HCT116 (cell line): ENCODE results near the gene S100A10. TPM values are rescaled to one million over a fixed set of nuclear protein-coding genes. Genes with fewer than 3 reads are reported as not detected.

Source experiments
- ATAC-seq: fragments of 200-7000 bp; cut with Tn5 transposase; 2 replicates; pipeline ENCODE4 v1.9.1; 2020; ENCODE audit warnings: mild to moderate bottlenecking, moderate library complexity
- BruUV-seq: library from RNA; stranded (reverse); fragments of 400-500 nt; replicated peaks from 2 replicates; lab custom pipeline; 2021; lab: Mats Ljungman, UMichigan
- CTCF ChIA-PET: fragments of 300-600 bp; sonication (Branson Sonifier 250); formaldehyde crosslinking; loops from one replicate; lab custom pipeline; 2021; ENCODE audit warnings: antibody characterized with exemption; lab: Charles Lee
- POLR2A ChIA-PET: fragments of 300-600, 350-600 bp; sonication (Branson Sonifier 250); formaldehyde crosslinking; loops from one replicate; lab custom pipeline; 2021; ENCODE audit warnings: antibody characterized with exemption; lab: Charles Lee
- RAD21 ChIA-PET, 2 experiments: fragments of 300-600 bp; sonication (Branson Sonifier 250); formaldehyde crosslinking; loops; one replicate each; lab custom pipeline; 2023; ENCODE audit warnings: low total read pairs in 2 of 2; ENCODE audit not compliant: uncharacterized antibody in 2 of 2, unreplicated experiment in 2 of 2, low non-redundant PET in 1 of 2; lab: Charles Lee
- DNase-seq: peaks from one replicate; pipeline ENCODE4 v3.0.0-alpha.2; 2010; ENCODE audit warnings: low read depth, low spot score
- H2AFZ ChIP-seq: fragments of 200-600 bp; shearing (Covaris generic), sonication (generic); 2 replicates; pipeline ENCODE4 v1.6.1; 2017; ENCODE audit warnings: low read depth, mixed run types, mixed read lengths, antibody characterized with exemption, low read length; ENCODE audit not compliant: poor library complexity, severe bottlenecking
- H3K27ac ChIP-seq: 2 replicates; pipeline ENCODE4 v1.5.1; 2012; ENCODE audit warnings: low read depth, low read length
- H3K27me3 ChIP-seq: fragments of 200-600 bp; sonication (generic); 2 replicates; pipeline ENCODE4 v1.6.1; 2016; ENCODE audit warnings: mixed run types, low read length, mixed read lengths; ENCODE audit not compliant: insufficient read depth
- H3K36me3 ChIP-seq, 2 experiments: fragments of 200-500 bp in 1 of 2; fragments of 200-600 bp in 1 of 2; sonication (Bioruptor generic) in 1 of 2; sonication (generic) in 1 of 2; 2 replicates each; pipeline versions ENCODE4 v1.5.1 to v1.6.1; 2014 to 2016; ENCODE audit warnings: low read length in 2 of 2, inconsistent platforms in 1 of 2, mixed read lengths in 1 of 2, mixed run types in 1 of 2; ENCODE audit not compliant: insufficient read depth in 2 of 2, control insufficient read depth in 1 of 2
- H3K4me1 ChIP-seq, 2 experiments: fragments of 200-600 bp in 1 of 2; sonication (generic) in 1 of 2; 2 replicates each; pipeline versions ENCODE4 v1.5.1 to v1.6.1; 2012 to 2017; ENCODE audit warnings: low read length in 2 of 2, inconsistent platforms in 1 of 2, mild to moderate bottlenecking in 1 of 2, mixed read lengths in 1 of 2, mixed run types in 1 of 2, moderate library complexity in 1 of 2; ENCODE audit not compliant: insufficient read depth in 2 of 2, control insufficient read depth in 1 of 2
- H3K4me2 ChIP-seq: fragments of 200-600 bp; sonication (generic); 2 replicates; pipeline ENCODE4 v1.6.1; 2017; ENCODE audit warnings: mixed run types, low read length, mixed read lengths
- H3K4me3 ChIP-seq, 2 experiments: fragments of 200-600 bp in 1 of 2; sonication (generic) in 1 of 2; replicated peaks in 1 of 2; 2 replicates each; pipeline ENCODE4 v1.5.1; 2011 to 2016; ENCODE audit warnings: low read length in 2 of 2, control low read depth in 1 of 2, low read depth in 1 of 2, mild to moderate bottlenecking in 1 of 2, mixed read lengths in 1 of 2, mixed run types in 1 of 2
- H3K79me2 ChIP-seq: fragments of 200-600 bp; sonication (generic); 2 replicates; pipeline ENCODE4 v1.6.1; 2017; ENCODE audit warnings: mild to moderate bottlenecking, mixed run types, low read length, moderate library complexity, mixed read lengths; ENCODE audit not compliant: insufficient read depth
- H3K9ac ChIP-seq: fragments of 200-600 bp; sonication (generic); 2 replicates; pipeline ENCODE4 v1.6.1; 2016; ENCODE audit warnings: low read length, mixed read lengths
- H3K9me2 ChIP-seq: fragments of 200-600 bp; sonication (generic), shearing (Covaris generic); 2 replicates; pipeline ENCODE4 v1.6.1; 2017; ENCODE audit warnings: mixed run types, mild to moderate bottlenecking, moderate library complexity; ENCODE audit not compliant: insufficient read depth
- H3K9me3 ChIP-seq, 2 experiments: fragments of 200-500 bp in 1 of 2; fragments of 200-600 bp in 1 of 2; sonication (Bioruptor generic) in 1 of 2; sonication (generic) in 1 of 2; 2 replicates each; pipeline ENCODE4 v1.6.1; 2014 to 2017; ENCODE audit warnings: low read length in 2 of 2, mixed read lengths in 2 of 2, inconsistent platforms in 1 of 2, low read depth in 1 of 2, mild to moderate bottlenecking in 1 of 2, mixed run types in 1 of 2, moderate library complexity in 1 of 2; ENCODE audit not compliant: control insufficient read depth in 1 of 2, insufficient read depth in 1 of 2
- H4K20me1 ChIP-seq: fragments of 200-600 bp; sonication (generic), shearing (Covaris generic); 2 replicates; pipeline ENCODE4 v1.6.1; 2017; ENCODE audit warnings: mixed run types, mild to moderate bottlenecking, moderate library complexity; ENCODE audit not compliant: insufficient read depth
- EGR1 ChIP-seq: IDR thresholded peaks from 2 replicates; pipeline ENCODE4 v1.6.1; 2012; ENCODE audit warnings: low read depth
- ELF1 ChIP-seq: IDR thresholded peaks from 2 replicates; pipeline ENCODE4 v1.6.1; 2012; ENCODE audit warnings: low read depth, borderline replicate concordance
- EZH2 ChIP-seq: fragments of 200-600 bp; sonication (generic); IDR thresholded peaks from 2 replicates; pipeline ENCODE4 v1.6.1; 2017; ENCODE audit warnings: antibody characterized with exemption, mixed run types
- EZH2phosphoT487 ChIP-seq: fragments of 200-600 bp; IDR thresholded peaks from 2 replicates; pipeline ENCODE4 v1.6.1; 2018; ENCODE audit warnings: antibody characterized with exemption, borderline replicate concordance
- FOSL1 ChIP-seq: IDR thresholded peaks from 2 replicates; pipeline ENCODE4 v1.6.1; 2012; ENCODE audit warnings: low read depth
- POLR2A ChIP-seq: IDR thresholded peaks from 2 replicates; pipeline ENCODE4 v1.7.0; 2011; ENCODE audit warnings: borderline replicate concordance; ENCODE audit not compliant: insufficient read depth, insufficient read length; ENCODE audit errors: extremely low read depth
- POLR2AphosphoS5 ChIP-seq: IDR thresholded peaks from 2 replicates; pipeline ENCODE4 v1.6.1; 2011; ENCODE audit warnings: mild to moderate bottlenecking, low read depth, low read length, moderate library complexity
- RAD21 ChIP-seq: IDR thresholded peaks from 2 replicates; pipeline ENCODE4 v1.6.1; 2012; ENCODE audit warnings: low read depth, mild to moderate bottlenecking
- SIN3A ChIP-seq: IDR thresholded peaks from 2 replicates; pipeline ENCODE4 v1.6.1; 2012; ENCODE audit warnings: low read depth
- SP1 ChIP-seq: IDR thresholded peaks from 2 replicates; pipeline ENCODE4 v1.6.1; 2012; ENCODE audit warnings: low read depth
- TCF7L2 ChIP-seq: IDR thresholded peaks from 2 replicates; pipeline ENCODE4 v1.7.0; 2011; ENCODE audit warnings: borderline replicate concordance, inconsistent platforms; ENCODE audit not compliant: insufficient read depth, insufficient read length; ENCODE audit errors: extremely low read depth
- YY1 ChIP-seq: IDR thresholded peaks from 2 replicates; pipeline ENCODE4 v1.6.1; 2011; ENCODE audit warnings: low read length, low read depth, moderate library complexity, mild to moderate bottlenecking; ENCODE audit not compliant: insufficient replicate concordance; ENCODE audit errors: extremely low read depth
- intact Hi-C: fragments of 100-400 bp; cut with micrococcal nuclease; formaldehyde crosslinking; loops from 2 replicates; pipeline ENCODE4 v1.10.0; 2022
- total RNA-seq: library from RNA; stranded (reverse); gene quantifications from one replicate; pipeline ENCODE4 v1.2.1, GENCODE V29; 2021; ENCODE audit not compliant: unreplicated experiment
- TF ChIP-seq, protein P1 (sequence below): IDR thresholded peaks from 2 replicates; pipeline ENCODE4 v1.6.1; 2012; ENCODE audit warnings: low read depth
- TF ChIP-seq, protein P2 (sequence below), 3 experiments: fragments of 200-600 bp in 1 of 3; sonication (generic) in 1 of 3; IDR thresholded peaks in 2 of 3; conservative IDR thresholded peaks in 1 of 3; 2 replicates each; pipeline ENCODE4 v1.5.1; 2012 to 2017; ENCODE audit warnings: low read depth in 2 of 3, low read length in 2 of 3, antibody characterized with exemption in 1 of 3, borderline replicate concordance in 1 of 3, control low read depth in 1 of 3, mild to moderate bottlenecking in 1 of 3, mixed read lengths in 1 of 3, mixed run types in 1 of 3, moderate library complexity in 1 of 3; ENCODE audit not compliant: insufficient read depth in 1 of 3
- TF ChIP-seq, protein P3 (sequence below): IDR thresholded peaks from 2 replicates; pipeline ENCODE4 v1.6.1; 2012
- TF ChIP-seq, protein P4 (sequence below): IDR thresholded peaks from 2 replicates; pipeline ENCODE4 v1.6.1; 2012

S100A10 gene
- total RNA-seq, 1 experiment from 2014 or later: 340 TPM

DNA sequence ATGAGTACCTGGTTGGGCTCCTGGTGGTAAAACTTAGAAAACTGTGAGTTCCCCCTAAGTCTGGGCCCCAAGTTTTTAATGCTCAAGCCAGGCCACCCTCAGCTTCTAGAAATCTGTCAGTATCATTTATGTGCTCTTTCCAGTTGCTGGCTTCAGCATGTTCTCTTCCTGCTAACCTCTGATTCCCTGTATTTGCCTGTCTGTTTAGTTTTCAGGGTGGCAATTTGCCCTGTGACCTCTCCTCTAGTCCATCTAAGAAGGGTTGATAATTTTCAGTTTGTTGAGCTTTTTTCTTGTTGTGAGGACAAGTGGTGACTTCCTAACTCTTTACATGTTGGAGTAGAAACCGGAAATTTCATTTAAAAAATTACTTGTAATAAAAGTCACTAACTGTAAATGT is 16.0 kb upstream of the S100A10 start (continued):
- TF ChIP-seq, protein P1, sequence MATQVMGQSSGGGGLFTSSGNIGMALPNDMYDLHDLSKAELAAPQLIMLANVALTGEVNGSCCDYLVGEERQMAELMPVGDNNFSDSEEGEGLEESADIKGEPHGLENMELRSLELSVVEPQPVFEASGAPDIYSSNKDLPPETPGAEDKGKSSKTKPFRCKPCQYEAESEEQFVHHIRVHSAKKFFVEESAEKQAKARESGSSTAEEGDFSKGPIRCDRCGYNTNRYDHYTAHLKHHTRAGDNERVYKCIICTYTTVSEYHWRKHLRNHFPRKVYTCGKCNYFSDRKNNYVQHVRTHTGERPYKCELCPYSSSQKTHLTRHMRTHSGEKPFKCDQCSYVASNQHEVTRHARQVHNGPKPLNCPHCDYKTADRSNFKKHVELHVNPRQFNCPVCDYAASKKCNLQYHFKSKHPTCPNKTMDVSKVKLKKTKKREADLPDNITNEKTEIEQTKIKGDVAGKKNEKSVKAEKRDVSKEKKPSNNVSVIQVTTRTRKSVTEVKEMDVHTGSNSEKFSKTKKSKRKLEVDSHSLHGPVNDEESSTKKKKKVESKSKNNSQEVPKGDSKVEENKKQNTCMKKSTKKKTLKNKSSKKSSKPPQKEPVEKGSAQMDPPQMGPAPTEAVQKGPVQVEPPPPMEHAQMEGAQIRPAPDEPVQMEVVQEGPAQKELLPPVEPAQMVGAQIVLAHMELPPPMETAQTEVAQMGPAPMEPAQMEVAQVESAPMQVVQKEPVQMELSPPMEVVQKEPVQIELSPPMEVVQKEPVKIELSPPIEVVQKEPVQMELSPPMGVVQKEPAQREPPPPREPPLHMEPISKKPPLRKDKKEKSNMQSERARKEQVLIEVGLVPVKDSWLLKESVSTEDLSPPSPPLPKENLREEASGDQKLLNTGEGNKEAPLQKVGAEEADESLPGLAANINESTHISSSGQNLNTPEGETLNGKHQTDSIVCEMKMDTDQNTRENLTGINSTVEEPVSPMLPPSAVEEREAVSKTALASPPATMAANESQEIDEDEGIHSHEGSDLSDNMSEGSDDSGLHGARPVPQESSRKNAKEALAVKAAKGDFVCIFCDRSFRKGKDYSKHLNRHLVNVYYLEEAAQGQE: no peak
- no peak for TF ChIP-seq RAD21

DNA sequence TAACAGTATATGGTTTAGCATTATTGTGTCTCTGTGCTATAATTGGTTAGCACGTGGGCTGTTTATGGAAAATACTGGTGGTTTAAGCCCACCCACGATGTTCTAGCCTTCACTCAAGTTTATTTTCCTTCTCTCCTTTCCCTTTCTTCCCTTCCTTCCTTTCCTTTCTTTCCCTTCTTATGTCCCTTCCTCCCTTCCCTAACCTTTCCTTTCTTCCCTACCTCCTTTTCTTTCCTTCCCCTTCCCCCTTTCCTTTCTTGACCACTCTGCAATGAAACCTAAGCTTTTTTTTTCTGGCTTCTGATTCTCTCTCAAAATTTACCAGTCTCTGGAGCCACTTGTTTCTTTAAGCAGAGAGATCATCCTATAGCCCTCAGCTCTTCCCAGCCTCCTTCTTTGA is 13.4 kb upstream of the S100A10 start:
- Histone ChIP-seq H3K9ac (no peak overlapping the region), H3K27ac (no peak overlapping the region), H3K4me3 (no peak overlapping the region), H2AFZ (no peak overlapping the region), H3K9me2 (no peaks in the 10 kb centered on the region), H3K27me3 (no peaks in the 10 kb centered on the region), H3K9me3 (no peaks in the 10 kb centered on the region), H3K79me2 (no peaks in the 10 kb centered on the region), H3K4me2 (no peak overlapping the region), H3K4me1 (peaks cover 0 to 1% of the 10 kb centered on the region in 2 experiments; a peak in 1 of 4 replicates), H3K36me3 (no peaks in the 10 kb centered on the region), H4K20me1 (no peaks in the 10 kb centered on the region)
- ChIA-PET RAD21 (no interaction called here), POLR2A (no interaction called here), CTCF (interaction anchor here (10.1 kb wide), 1 partner anchor 40 kb away, joined by 168 read pairs; no protein-coding TSS in a partner anchor)
- intact Hi-C loops: no loop called here
- DNase-seq (no peak), ATAC-seq (no peak)
- no TSS peak for BruUV-seq
- TF ChIP-seq EGR1 (no peak), ELF1 (no peak), FOSL1 (no peak), SIN3A (no peak), RAD21 (no peak), POLR2A (no peak), TCF7L2 (no peak), YY1 (no peak), SP1 (no peak), EZH2 (no peak), EZH2phosphoT487 (no peak), POLR2AphosphoS5 (no peak)
- TF ChIP-seq, protein P2, sequence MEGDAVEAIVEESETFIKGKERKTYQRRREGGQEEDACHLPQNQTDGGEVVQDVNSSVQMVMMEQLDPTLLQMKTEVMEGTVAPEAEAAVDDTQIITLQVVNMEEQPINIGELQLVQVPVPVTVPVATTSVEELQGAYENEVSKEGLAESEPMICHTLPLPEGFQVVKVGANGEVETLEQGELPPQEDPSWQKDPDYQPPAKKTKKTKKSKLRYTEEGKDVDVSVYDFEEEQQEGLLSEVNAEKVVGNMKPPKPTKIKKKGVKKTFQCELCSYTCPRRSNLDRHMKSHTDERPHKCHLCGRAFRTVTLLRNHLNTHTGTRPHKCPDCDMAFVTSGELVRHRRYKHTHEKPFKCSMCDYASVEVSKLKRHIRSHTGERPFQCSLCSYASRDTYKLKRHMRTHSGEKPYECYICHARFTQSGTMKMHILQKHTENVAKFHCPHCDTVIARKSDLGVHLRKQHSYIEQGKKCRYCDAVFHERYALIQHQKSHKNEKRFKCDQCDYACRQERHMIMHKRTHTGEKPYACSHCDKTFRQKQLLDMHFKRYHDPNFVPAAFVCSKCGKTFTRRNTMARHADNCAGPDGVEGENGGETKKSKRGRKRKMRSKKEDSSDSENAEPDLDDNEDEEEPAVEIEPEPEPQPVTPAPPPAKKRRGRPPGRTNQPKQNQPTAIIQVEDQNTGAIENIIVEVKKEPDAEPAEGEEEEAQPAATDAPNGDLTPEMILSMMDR (IDR thresholded peaks at IDR 0.05 in 2 of 3, conservative IDR thresholded peaks at IDR 0.05 in 1 of 3; ENCODE audit: borderline replicate concordance in 1 of 3, insufficient read depth in 1 of 3, low read depth in 2 of 3, low read length in 2 of 3): no peak
- TF ChIP-seq, protein P1: no peak
- TF ChIP-seq, protein P3, sequence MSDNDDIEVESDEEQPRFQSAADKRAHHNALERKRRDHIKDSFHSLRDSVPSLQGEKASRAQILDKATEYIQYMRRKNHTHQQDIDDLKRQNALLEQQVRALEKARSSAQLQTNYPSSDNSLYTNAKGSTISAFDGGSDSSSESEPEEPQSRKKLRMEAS: no peak
- TF ChIP-seq, protein P4, sequence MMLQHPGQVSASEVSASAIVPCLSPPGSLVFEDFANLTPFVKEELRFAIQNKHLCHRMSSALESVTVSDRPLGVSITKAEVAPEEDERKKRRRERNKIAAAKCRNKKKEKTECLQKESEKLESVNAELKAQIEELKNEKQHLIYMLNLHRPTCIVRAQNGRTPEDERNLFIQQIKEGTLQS: no peak
